Transverse colon (tissue), 4 donors: Measurements from ENCODE around the gene AGXT.

Source experiments
- EP300 ChIP-seq: sonication (generic); formaldehyde crosslinking; IDR thresholded peaks from one replicate; pipeline ENCODE4 v1.6.1; 2017; ENCODE audit warnings: antibody characterized with exemption, low read depth
- POLR2A ChIP-seq: fragments of 450-650 bp; IDR thresholded peaks from one replicate; pipeline ENCODE4 v1.6.1; 2016; ENCODE audit warnings: antibody characterized with exemption, mild to moderate bottlenecking, moderate library complexity
- POLR2AphosphoS5 ChIP-seq, 3 donors: sonication (generic); formaldehyde crosslinking; IDR thresholded peaks; one replicate each; pipeline ENCODE4 v1.6.1; 2016; ENCODE audit warnings: antibody characterized with exemption in 3 of 3
- TF ChIP-seq, protein P1 (sequence below), 5 experiments: fragments of 200-600 bp in 3 of 5; fragments of 450-650 bp in 2 of 5; sonication (generic) in 3 of 5; IDR thresholded peaks; 1 replicate in 2 of 5; 2 replicates in 3 of 5; pipeline ENCODE4 v1.5.1; 2016 to 2017; ENCODE audit warnings: antibody characterized with exemption in 5 of 5, inconsistent platforms in 3 of 5, mild to moderate bottlenecking in 2 of 5, moderate library complexity in 1 of 5

- TF ChIP-seq POLR2AphosphoS5 (IDR thresholded peaks at IDR 0.05) (no peak), POLR2A (no peak), EP300 (no peak)
- TF ChIP-seq, protein P1, sequence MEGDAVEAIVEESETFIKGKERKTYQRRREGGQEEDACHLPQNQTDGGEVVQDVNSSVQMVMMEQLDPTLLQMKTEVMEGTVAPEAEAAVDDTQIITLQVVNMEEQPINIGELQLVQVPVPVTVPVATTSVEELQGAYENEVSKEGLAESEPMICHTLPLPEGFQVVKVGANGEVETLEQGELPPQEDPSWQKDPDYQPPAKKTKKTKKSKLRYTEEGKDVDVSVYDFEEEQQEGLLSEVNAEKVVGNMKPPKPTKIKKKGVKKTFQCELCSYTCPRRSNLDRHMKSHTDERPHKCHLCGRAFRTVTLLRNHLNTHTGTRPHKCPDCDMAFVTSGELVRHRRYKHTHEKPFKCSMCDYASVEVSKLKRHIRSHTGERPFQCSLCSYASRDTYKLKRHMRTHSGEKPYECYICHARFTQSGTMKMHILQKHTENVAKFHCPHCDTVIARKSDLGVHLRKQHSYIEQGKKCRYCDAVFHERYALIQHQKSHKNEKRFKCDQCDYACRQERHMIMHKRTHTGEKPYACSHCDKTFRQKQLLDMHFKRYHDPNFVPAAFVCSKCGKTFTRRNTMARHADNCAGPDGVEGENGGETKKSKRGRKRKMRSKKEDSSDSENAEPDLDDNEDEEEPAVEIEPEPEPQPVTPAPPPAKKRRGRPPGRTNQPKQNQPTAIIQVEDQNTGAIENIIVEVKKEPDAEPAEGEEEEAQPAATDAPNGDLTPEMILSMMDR (IDR thresholded peaks at IDR 0.05) = no peak
These were observed 47.1 kb downstream of the AGXT start for GRCh38 chr2:240915526-240916341.
